OCI-LY3 (cell line): ENCODE data around the gene RAPGEF5.
A peak's percentile ranks its signal among the peaks of the same experiment; 100 is the strongest.

Source experiments
- H2AFZ ChIP-seq: fragments of 200-600, 300-600 bp; shearing (Covaris generic); 2 replicates; pipeline ENCODE4 v1.6.0; 2014; ENCODE audit warnings: antibody characterized with exemption, low read depth, low read length
- H3K27ac ChIP-seq: fragments of 200-600, 300-600 bp; sonication (generic); 2 replicates; pipeline ENCODE4 v1.5.1; 2014; ENCODE audit warnings: mild to moderate bottlenecking, low read length, moderate library complexity, mixed read lengths
- H3K27me3 ChIP-seq: fragments of 200-600, 300-600 bp; sonication (generic); 2 replicates; pipeline ENCODE4 v1.6.1; 2014; ENCODE audit warnings: low read depth, low read length, mixed read lengths
- H3K36me3 ChIP-seq: fragments of 200-600, 300-600 bp; sonication (generic); replicated peaks from 2 replicates; pipeline ENCODE3; 2014; ENCODE audit warnings: low read depth, low read length, mixed read lengths
- H3K4me1 ChIP-seq: fragments of 300-600, 200-600 bp; sonication (generic); 2 replicates; pipeline ENCODE4 v1.6.1; 2014; ENCODE audit warnings: low read length, mixed read lengths
- H3K4me2 ChIP-seq: fragments of 200-600, 300-600 bp; sonication (generic); 2 replicates; pipeline ENCODE4 v1.6.1; 2014; ENCODE audit warnings: low read length, mixed read lengths
- H3K4me3 ChIP-seq: fragments of 300-600, 200-600 bp; sonication (generic); 2 replicates; pipeline ENCODE4 v1.5.1; 2014; ENCODE audit warnings: antibody characterized with exemption, mild to moderate bottlenecking, low read length, moderate library complexity
- H3K79me2 ChIP-seq: fragments of 300-600, 200-600 bp; shearing (Covaris generic); 2 replicates; pipeline ENCODE4 v1.6.1; 2014; ENCODE audit warnings: mild to moderate bottlenecking, low read length, mixed read lengths
- H3K9ac ChIP-seq: fragments of 300-600, 200-600 bp; shearing (Covaris generic); 2 replicates; pipeline ENCODE4 v1.6.0; 2014; ENCODE audit warnings: mild to moderate bottlenecking, low read length, moderate library complexity
- H3K9me3 ChIP-seq: fragments of 200-600, 300-600 bp; shearing (Covaris generic); 2 replicates; pipeline ENCODE4 v1.6.1; 2014; ENCODE audit warnings: low read length, mixed read lengths; ENCODE audit not compliant: insufficient read depth
- H4K20me1 ChIP-seq: fragments of 200-600, 300-600 bp; sonication (generic); 2 replicates; pipeline ENCODE4 v1.6.1; 2016; ENCODE audit warnings: low read length, mixed read lengths; ENCODE audit not compliant: insufficient read depth
- EZH2phosphoT487 ChIP-seq: fragments of 200-600 bp; shearing (Covaris generic); IDR thresholded peaks from 2 replicates; pipeline ENCODE4 v1.6.1; 2018; ENCODE audit warnings: antibody characterized with exemption, mixed run types, low read depth
- TF ChIP-seq, protein P1 (sequence below): fragments of 200-600, 300-600 bp; sonication (generic); IDR thresholded peaks from 2 replicates; pipeline ENCODE4 v1.5.1; 2014; ENCODE audit warnings: antibody characterized with exemption, low read length, low read depth

Gene RAPGEF5, protein sequence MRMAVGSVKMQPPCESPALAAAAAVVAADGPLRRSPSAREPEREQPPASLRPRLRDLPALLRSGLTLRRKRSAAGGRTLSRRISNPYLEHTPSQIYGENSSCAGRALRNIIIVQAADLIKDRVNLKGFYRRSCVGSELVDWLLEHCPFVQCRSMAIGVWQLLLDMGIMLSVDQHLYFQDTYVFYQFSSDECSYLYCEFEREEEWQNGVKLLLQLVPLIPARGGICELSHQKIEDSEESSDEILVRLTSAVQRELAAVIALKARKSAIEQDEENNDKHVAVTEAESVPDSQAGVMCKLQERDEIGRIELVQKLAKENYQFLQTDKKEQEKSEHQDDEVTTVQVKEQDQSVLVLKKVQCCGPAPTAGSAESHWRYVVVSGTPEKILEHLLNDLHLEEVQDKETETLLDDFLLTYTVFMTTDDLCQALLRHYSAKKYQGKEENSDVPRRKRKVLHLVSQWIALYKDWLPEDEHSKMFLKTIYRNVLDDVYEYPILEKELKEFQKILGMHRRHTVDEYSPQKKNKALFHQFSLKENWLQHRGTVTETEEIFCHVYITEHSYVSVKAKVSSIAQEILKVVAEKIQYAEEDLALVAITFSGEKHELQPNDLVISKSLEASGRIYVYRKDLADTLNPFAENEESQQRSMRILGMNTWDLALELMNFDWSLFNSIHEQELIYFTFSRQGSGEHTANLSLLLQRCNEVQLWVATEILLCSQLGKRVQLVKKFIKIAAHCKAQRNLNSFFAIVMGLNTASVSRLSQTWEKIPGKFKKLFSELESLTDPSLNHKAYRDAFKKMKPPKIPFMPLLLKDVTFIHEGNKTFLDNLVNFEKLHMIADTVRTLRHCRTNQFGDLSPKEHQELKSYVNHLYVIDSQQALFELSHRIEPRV

DNA sequence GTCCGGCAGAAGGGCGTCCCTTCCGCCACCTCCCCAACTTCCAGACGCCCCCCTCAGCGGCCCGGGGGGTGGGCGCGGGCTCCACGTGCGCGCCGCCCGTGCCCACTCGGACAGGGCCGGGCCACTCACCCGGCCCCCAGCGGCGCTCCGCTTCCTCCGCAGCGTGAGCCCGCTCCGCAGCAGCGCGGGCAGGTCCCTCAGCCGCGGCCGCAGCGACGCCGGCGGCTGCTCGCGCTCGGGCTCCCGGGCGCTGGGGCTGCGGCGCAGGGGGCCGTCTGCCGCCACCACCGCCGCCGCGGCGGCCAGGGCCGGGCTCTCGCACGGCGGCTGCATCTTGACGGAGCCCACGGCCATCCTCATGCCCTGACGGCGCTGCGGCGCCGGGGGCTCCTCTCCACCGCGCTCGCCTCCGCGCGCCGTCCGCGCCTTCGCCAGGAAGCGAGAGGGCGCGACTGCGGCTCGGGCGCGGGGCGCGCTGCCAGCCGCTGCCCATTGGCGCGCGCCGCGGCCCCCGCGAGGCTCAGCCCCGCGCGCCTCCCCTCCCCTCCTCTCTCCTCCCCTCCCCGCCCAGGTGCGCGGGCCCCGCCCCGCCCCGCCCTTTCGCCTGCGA is at the start of gene RAPGEF5:
Gene RAPGEF5 (minus strand): TSS at position 454 of the 610 bp plus-strand sequence. CDS start 94 bp downstream, at position 360.
- no peak within 1 kb of the TSS for H3K27ac ChIP-seq
- H3K9me3 ChIP-seq = no peaks in the 10 kb centered on the region
- H3K4me3 ChIP-seq = peak within 1 kb of the TSS; percentile 84
- peak within 1 kb of the TSS; percentile 48 for H3K9ac ChIP-seq
- no peaks in the 10 kb centered on the region for H3K79me2 ChIP-seq
- H3K27me3 ChIP-seq = no peaks in the 10 kb centered on the region; the same call in 1 of the 2 replicates
- H4K20me1 ChIP-seq = no peaks in the 10 kb centered on the region
- peaks cover 2% of the 10 kb centered on the region for H3K36me3 ChIP-seq
- TF ChIP-seq, protein P1, sequence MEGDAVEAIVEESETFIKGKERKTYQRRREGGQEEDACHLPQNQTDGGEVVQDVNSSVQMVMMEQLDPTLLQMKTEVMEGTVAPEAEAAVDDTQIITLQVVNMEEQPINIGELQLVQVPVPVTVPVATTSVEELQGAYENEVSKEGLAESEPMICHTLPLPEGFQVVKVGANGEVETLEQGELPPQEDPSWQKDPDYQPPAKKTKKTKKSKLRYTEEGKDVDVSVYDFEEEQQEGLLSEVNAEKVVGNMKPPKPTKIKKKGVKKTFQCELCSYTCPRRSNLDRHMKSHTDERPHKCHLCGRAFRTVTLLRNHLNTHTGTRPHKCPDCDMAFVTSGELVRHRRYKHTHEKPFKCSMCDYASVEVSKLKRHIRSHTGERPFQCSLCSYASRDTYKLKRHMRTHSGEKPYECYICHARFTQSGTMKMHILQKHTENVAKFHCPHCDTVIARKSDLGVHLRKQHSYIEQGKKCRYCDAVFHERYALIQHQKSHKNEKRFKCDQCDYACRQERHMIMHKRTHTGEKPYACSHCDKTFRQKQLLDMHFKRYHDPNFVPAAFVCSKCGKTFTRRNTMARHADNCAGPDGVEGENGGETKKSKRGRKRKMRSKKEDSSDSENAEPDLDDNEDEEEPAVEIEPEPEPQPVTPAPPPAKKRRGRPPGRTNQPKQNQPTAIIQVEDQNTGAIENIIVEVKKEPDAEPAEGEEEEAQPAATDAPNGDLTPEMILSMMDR = no peak
- TF ChIP-seq EZH2phosphoT487 = no peak
- H2AFZ ChIP-seq = 0 out of 2 replicates have a peak within 1 kb of the TSS, but pooled peaks have one; percentile 64
- peaks cover 3% of the 10 kb centered on the region; the same call in 1 of the 2 replicates for H3K4me1 ChIP-seq
- H3K4me2 ChIP-seq = peak within 1 kb of the TSS; percentile 97

- TF ChIP-seq, protein P1 = no peak
- TF ChIP-seq EZH2phosphoT487 = no peak
- Histone ChIP-seq H3K4me3 (no peak overlapping the region), H3K27ac (no peak overlapping the region), H3K36me3 (peaks cover 6% of the 10 kb centered on the region), H3K4me1 (peaks cover 4% of the 10 kb centered on the region), H3K9ac (no peak overlapping the region), H3K9me3 (no peaks in the 10 kb centered on the region), H3K4me2 (no peak overlapping the region), H3K79me2 (no peaks in the 10 kb centered on the region), H2AFZ (no peak overlapping the region), H3K27me3 (no peaks in the 10 kb centered on the region), H4K20me1 (no peaks in the 10 kb centered on the region)
Measured at GRCh38 chr7:22406715-22407114, 49.8 kb upstream of the RAPGEF5 start.

- no peaks in the 10 kb centered on the region for H3K27me3 ChIP-seq
- peaks cover 6% of the 10 kb centered on the region for H3K36me3 ChIP-seq
- no peak overlapping the region for H2AFZ ChIP-seq
- no peaks in the 10 kb centered on the region for H3K9me3 ChIP-seq
- peaks cover 9% of the 10 kb centered on the region for H3K4me1 ChIP-seq
- no peak for TF ChIP-seq EZH2phosphoT487
- TF ChIP-seq, protein P1 = no peak
- no peaks in the 10 kb centered on the region for H4K20me1 ChIP-seq
- H3K9ac ChIP-seq = no peak overlapping the region
- H3K4me2 ChIP-seq = no peak overlapping the region
- H3K27ac ChIP-seq = no peak overlapping the region
- no peak overlapping the region for H3K4me3 ChIP-seq
- no peaks in the 10 kb centered on the region for H3K79me2 ChIP-seq
Measured at GRCh38 chr7:22404421-22405023, 47.6 kb upstream of the RAPGEF5 start.
